GM10266 (cell line): ENCODE data around the gene FAM149A.
A peak's percentile ranks its signal among the peaks of the same experiment; 100 is the strongest.

Experiments used
- DNase-seq: peaks from one replicate; pipeline ENCODE4 v3.0.0; 2012; ENCODE audit errors: extremely low spot score
- TF ChIP-seq, protein P1 (sequence below): IDR thresholded peaks from 2 replicates; pipeline ENCODE4 v1.5.1; 2012; ENCODE audit warnings: mild to moderate bottlenecking, low read depth; ENCODE audit not compliant: control insufficient read depth, insufficient read depth; ENCODE audit errors: missing control alignments

The FAM149A gene

DNA sequence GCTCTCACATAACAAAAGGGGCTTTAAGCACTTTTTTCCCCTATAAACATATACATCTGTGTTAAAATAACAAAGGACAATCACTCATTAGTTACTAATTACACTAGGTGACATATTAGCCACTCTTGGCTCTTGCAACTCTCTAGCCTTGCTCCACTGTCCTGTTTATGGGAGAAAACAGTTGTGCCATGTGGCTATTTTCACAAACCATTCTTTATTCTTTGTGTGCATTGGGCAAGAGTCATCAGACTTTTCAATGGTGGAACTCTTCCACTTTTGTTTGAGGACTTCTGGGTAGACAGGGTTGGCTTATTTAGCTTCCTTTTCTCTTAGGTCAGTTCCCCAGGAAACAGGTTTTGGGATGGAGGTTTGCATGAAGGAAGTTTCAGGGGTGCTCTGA, 16.0 kb upstream of the FAM149A start:
- TF ChIP-seq, protein P1, sequence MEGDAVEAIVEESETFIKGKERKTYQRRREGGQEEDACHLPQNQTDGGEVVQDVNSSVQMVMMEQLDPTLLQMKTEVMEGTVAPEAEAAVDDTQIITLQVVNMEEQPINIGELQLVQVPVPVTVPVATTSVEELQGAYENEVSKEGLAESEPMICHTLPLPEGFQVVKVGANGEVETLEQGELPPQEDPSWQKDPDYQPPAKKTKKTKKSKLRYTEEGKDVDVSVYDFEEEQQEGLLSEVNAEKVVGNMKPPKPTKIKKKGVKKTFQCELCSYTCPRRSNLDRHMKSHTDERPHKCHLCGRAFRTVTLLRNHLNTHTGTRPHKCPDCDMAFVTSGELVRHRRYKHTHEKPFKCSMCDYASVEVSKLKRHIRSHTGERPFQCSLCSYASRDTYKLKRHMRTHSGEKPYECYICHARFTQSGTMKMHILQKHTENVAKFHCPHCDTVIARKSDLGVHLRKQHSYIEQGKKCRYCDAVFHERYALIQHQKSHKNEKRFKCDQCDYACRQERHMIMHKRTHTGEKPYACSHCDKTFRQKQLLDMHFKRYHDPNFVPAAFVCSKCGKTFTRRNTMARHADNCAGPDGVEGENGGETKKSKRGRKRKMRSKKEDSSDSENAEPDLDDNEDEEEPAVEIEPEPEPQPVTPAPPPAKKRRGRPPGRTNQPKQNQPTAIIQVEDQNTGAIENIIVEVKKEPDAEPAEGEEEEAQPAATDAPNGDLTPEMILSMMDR = no peak
- no peak for DNase-seq

DNA sequence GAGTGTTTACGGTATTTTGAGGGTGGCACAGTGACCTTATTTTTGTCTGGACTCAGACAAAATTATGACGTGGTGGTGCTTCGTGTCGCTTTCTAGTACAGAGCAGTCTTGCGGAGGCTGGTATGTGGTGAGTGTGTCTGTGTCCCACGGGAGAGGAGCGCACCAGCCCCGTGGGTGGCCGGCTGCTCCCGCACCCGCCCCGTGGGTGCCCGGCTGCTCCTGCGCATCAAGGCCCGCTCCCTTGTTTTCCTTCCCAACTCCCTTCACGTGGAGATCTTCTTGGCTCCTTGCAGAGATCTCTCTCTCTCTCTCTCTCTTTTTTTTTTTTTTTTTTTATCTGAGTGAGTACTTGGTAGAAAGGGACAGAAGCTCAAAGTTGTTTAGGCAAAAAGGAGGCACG, 12.2 kb upstream of the FAM149A start:
- TF ChIP-seq, protein P1 = no peak
- DNase-seq = no peak

DNA sequence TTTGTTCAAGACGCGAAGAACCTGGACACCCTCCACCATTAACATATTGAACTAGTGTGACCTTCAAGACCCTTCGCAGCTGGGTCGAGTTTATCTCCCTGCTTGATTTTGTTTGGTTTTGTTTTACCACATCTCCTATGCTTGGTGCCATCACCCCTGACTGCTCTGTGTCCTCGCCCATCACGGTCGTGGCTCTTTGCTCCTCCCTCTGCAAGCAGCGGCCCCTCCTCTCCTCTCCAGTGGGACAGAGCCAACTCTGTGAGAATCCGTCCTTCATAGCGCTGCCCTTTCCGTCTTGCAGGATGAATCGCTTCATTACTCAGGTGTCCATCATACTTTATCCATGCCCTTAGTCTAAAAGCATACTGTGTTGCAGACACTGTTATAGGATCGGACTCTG, 9.1 kb upstream of the FAM149A start:
- TF ChIP-seq, protein P1 = no peak
- DNase-seq = no peak

DNA sequence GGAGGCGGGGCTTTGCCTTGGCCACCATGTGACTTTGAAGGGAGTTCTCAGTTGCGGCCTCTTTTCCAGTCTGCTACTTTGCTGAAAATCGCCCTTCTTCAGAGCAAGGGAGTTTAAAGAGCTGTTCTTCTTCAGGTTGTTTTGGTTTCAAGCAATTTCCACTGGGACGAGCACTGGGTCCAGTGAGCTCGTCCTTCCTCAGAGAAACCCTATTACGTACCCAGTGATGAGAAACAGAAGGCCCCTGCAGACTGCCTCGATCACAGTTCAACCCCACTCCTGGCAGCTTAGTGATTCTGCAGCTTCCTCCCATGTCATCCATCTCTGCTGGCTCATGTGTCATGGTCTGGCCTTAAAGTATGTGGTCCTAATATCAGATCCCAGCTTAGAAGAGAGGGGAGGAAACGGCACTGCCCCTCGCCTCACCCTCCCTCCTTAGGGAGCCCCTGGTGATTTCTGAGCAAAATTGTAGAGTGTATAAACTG, 7.8 kb upstream of the FAM149A start:
- no peak for DNase-seq
- TF ChIP-seq, protein P1 = no peak

DNA sequence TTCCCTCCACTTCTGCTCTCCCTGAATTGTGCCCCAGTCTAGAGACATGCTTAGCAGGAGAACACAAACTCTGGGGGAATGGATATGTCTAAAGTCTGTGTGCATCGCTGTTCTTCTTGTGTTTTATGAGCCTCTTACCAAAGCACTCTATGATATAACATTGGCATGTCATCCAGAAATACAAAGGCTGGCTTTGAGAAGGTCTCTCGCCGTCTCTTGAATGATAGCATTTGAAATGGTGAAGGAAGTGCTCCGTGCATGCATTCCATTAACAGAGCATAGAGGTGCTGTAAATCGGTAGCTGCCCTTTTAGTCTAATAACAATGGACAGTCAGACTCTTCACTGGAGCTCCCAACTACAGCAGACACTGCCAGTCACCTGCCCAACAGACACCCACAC, 7.1 kb upstream of the FAM149A start:
- DNase-seq = no peak
- TF ChIP-seq, protein P1 = no peak

DNA sequence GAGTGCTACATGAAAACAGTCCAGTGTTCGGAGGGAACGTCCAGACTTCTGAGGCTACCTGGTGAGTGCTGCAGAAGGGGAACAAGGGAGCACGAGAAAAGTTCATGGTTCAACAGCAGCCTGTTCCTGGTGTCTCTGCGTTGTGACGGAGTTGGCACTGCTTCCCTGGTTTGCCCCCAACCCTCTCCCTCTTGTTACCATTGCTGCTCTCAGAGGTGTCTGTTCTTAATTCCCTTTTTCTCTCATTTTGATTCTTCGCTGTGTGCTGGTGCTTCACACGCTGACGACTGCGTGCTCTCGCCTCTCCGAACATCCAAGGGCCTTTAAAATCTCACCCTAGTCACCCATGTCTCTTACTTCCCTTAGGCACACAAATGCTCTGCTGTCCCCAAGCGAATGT, 1.6 kb upstream of the FAM149A start:
- no peak for DNase-seq
- TF ChIP-seq, protein P1 = no peak

DNA sequence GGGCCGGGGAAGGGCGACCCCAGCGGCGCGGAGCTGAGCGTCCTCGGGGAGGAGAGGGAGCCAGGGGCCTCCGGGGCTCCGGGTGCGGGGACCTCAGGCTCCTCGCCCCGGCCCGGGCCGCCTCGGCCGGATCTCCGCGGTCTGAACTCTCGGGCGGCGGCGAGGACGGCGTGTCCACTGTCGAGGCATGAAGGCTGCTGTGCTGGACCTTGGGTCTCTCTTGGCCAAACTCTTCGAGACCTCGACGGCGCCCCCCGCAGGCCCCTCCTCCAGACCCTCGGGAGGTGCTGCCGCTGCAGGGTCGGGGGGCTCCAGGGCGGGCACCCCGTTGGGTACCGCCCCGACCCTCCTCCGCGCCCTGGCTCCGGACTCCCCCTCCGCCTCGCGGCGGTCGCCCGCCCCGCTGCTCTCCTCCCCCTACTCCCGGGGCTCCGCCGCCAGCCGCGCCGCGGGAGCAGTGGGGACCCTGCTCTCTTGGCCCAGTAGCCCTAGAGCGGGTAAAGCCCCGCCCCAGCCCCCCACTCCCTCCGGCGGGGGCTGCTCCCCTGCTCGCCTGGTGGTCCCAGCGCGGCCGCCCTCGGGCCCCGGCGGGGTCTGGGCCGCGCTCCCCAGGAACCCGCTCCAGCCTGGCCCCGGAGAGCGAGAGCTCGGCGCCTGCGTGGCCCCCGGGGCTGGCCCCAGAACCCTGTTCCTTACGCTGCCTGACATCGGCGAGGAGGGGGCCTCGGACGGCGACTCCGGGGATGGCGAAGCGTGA, 564 bp downstream of the FAM149A start:
- DNase-seq = peak; percentile 57
- TF ChIP-seq, protein P1 = no peak
